IPS-NIHi7 (cell line): ENCODE measurements around the gene TSACC.

ENCODE experiments used
- DNase-seq: peaks from one replicate; pipeline ENCODE4 v3.0.0; 2012; ENCODE audit warnings: mixed read lengths; ENCODE audit errors: extremely low spot score

Gene TSACC

GRCh38 chr1:156393095-156393494, 54.8 kb downstream of the TSACC start:
- no peak for DNase-seq

DNA sequence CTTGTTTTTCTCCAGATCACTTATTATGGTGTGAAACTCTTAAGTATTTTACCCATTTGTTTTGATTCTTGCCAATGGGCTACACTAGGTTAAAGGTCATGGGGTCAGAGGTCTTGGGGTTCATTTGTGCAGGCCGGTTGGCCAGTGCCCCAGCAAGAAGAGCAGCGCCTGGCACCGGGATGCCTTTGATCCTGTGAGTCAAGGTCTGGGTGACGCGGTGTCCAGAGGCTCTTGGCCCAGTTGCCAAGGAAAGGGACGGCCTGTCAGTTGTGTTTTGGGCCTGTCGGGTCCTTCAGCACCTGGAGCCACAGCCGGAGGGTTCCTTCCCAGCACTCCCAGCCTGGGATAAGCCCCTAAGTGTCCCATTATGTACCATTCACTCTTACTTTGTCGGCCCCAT, 55.8 kb downstream of the TSACC start:
- DNase-seq = no peak

DNA sequence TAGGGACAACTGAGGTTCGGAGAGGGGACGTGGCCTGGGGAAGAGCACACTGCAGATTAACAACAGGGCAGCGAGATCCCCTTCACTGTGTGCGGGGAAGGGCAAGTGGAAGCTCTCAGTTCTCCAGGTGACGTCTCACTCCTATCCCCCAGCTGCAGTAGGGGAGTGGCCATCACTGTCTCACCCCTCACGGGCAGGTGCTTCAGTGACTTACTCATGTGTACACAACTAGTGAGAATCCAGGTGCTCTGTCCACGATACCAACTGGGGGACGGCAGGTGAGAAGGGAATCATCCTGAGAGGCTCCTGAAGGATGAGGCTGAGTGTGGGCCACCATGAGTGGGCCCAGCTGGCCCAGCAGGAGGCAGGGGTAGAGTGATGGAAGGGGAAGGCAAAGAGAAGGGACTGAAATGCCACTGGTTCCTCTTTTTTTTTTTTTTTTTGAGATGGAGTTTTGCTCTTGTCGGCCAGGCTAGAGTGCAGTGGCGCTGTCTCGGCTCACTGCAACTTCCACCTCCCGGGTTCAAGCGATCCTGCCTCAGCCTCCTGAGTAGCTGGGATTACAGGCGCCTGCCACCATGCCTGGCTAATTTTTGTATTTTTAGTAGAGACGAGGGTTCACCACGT, 56.6 kb downstream of the TSACC start:
- DNase-seq = no peak
